HFFc6 (cell line): ENCODE measurements around the gene FCHSD2. TPM values are rescaled to one million over a fixed set of nuclear protein-coding genes. Genes with fewer than 3 reads are reported as not detected.
A peak's percentile ranks its signal among the peaks of the same experiment; 100 is the strongest.

ENCODE experiments used
- DNase-seq: peaks from one replicate; pipeline ENCODE4 v3.0.0-alpha.2; 2018
- H3K27ac Mint-ChIP-seq: 2 replicates; pipeline ENCODE4 v1.8.0; 2020; ENCODE audit warnings: mild to moderate bottlenecking, mixed read lengths
- H3K27me3 Mint-ChIP-seq: 2 replicates; pipeline ENCODE4 v1.8.0; 2021; ENCODE audit warnings: mild to moderate bottlenecking, moderate library complexity, mixed read lengths; ENCODE audit not compliant: insufficient read depth
- H3K36me3 Mint-ChIP-seq: 2 replicates; pipeline ENCODE4 v1.8.0; 2021; ENCODE audit warnings: low read depth, mixed read lengths
- H3K4me1 Mint-ChIP-seq: 2 replicates; pipeline ENCODE4 v1.8.0; 2020; ENCODE audit warnings: low read depth, mixed read lengths
- H3K4me3 Mint-ChIP-seq: 2 replicates; pipeline ENCODE4 v1.8.0; 2020; ENCODE audit warnings: mild to moderate bottlenecking, moderate library complexity, mixed read lengths
- H3K9me3 Mint-ChIP-seq: 2 replicates; pipeline ENCODE4 v1.8.0; 2020; ENCODE audit warnings: mild to moderate bottlenecking, mixed read lengths
- CTCF ChIP-seq: fragments of 200-600 bp; sonication (generic); IDR thresholded peaks from 2 replicates; pipeline ENCODE4 v1.5.0; 2021; ENCODE audit warnings: antibody characterized with exemption, mild to moderate bottlenecking
- total RNA-seq, 6 experiments: library from RNA; stranded (reverse); fragmentation: NEBNext Ultra II Directional; extraction: Animal tissue kit (Norgen Biotek cat#: 25700); gene quantifications; 2 replicates in 1 of 6; 3 replicates in 5 of 6; pipeline ENCODE4 v1.2.3, GENCODE V29; 2021

FCHSD2 gene
- total RNA-seq, 6 experiments from 2014 or later, result 58.9 to 68.2 (median 65.0) TPM

- TF ChIP-seq CTCF, result no peak
- Mint-ChIP-seq H3K4me3 (peak overlapping the region; percentile 13), H3K4me1 (peaks cover 77% of the 10 kb centered on the region), H3K27ac (peak overlapping the region; percentile 62), H3K9me3 (no peaks in the 10 kb centered on the region), H3K36me3 (peaks cover 41% of the 10 kb centered on the region), H3K27me3 (no peaks in the 10 kb centered on the region)
- DNase-seq, result peak; percentile 84
Observed at GRCh38 chr11:72969894-72970335, 172.2 kb downstream of the FCHSD2 start.

- no peak for TF ChIP-seq CTCF
- no peak for DNase-seq
- no peak overlapping the region for H3K27ac Mint-ChIP-seq
- H3K9me3 Mint-ChIP-seq, result no peaks in the 10 kb centered on the region
- H3K4me3 Mint-ChIP-seq, result no peak overlapping the region
- peaks cover 2% of the 10 kb centered on the region; the same call in 1 of the 2 replicates for H3K27me3 Mint-ChIP-seq
- H3K36me3 Mint-ChIP-seq, result peaks cover 35% of the 10 kb centered on the region
- H3K4me1 Mint-ChIP-seq, result peaks cover 62% of the 10 kb centered on the region
Observed at GRCh38 chr11:72968390-72968789, 173.7 kb downstream of the FCHSD2 start.

GRCh38 chr11:72965672-72966071, 176.4 kb downstream of the FCHSD2 start:
- no peaks in the 10 kb centered on the region for H3K9me3 Mint-ChIP-seq
- peaks cover 35% of the 10 kb centered on the region for H3K4me1 Mint-ChIP-seq
- no peak overlapping the region for H3K27ac Mint-ChIP-seq
- no peak for TF ChIP-seq CTCF
- peaks cover 29% of the 10 kb centered on the region for H3K36me3 Mint-ChIP-seq
- H3K27me3 Mint-ChIP-seq, result peaks cover 2% of the 10 kb centered on the region; the same call in 1 of the 2 replicates
- H3K4me3 Mint-ChIP-seq, result no peak overlapping the region
- no peak for DNase-seq

GRCh38 chr11:72962717-72963116, 179.4 kb downstream of the FCHSD2 start:
- no peak overlapping the region for H3K27ac Mint-ChIP-seq

GRCh38 chr11:72962084-72962483, 180.0 kb downstream of the FCHSD2 start:
- H3K4me3 Mint-ChIP-seq, result no peak overlapping the region
- no peak for DNase-seq
- no peak for TF ChIP-seq CTCF
- peaks cover 2% of the 10 kb centered on the region; the same call in 1 of the 2 replicates for H3K27me3 Mint-ChIP-seq
- peaks cover 38% of the 10 kb centered on the region for H3K36me3 Mint-ChIP-seq
- peaks cover 15% of the 10 kb centered on the region for H3K4me1 Mint-ChIP-seq
- H3K9me3 Mint-ChIP-seq, result no peaks in the 10 kb centered on the region
- H3K27ac Mint-ChIP-seq, result no peak overlapping the region

More at GRCh38 chr11:72962717-72963116, 179.4 kb downstream of the FCHSD2 start:
- H3K9me3 Mint-ChIP-seq, result no peaks in the 10 kb centered on the region
- H3K4me1 Mint-ChIP-seq, result peaks cover 15% of the 10 kb centered on the region
- H3K36me3 Mint-ChIP-seq, result peaks cover 38% of the 10 kb centered on the region
- peaks cover 2% of the 10 kb centered on the region; the same call in 1 of the 2 replicates for H3K27me3 Mint-ChIP-seq
- no peak for TF ChIP-seq CTCF
- no peak overlapping the region for H3K4me3 Mint-ChIP-seq
- no peak for DNase-seq
